ENCODE data around the gene UBE2Z. TPM values are rescaled to one million over a fixed set of nuclear protein-coding genes. Genes with fewer than 3 reads are reported as not detected.

The UBE2Z gene
- total and polyA plus RNA-seq, 9 of the 15 experiments (the other 6 are each of a cell fraction or from before 2014, with no cell fraction given), result 11.8 to 89.0 (median 38.2) TPM

DNA sequence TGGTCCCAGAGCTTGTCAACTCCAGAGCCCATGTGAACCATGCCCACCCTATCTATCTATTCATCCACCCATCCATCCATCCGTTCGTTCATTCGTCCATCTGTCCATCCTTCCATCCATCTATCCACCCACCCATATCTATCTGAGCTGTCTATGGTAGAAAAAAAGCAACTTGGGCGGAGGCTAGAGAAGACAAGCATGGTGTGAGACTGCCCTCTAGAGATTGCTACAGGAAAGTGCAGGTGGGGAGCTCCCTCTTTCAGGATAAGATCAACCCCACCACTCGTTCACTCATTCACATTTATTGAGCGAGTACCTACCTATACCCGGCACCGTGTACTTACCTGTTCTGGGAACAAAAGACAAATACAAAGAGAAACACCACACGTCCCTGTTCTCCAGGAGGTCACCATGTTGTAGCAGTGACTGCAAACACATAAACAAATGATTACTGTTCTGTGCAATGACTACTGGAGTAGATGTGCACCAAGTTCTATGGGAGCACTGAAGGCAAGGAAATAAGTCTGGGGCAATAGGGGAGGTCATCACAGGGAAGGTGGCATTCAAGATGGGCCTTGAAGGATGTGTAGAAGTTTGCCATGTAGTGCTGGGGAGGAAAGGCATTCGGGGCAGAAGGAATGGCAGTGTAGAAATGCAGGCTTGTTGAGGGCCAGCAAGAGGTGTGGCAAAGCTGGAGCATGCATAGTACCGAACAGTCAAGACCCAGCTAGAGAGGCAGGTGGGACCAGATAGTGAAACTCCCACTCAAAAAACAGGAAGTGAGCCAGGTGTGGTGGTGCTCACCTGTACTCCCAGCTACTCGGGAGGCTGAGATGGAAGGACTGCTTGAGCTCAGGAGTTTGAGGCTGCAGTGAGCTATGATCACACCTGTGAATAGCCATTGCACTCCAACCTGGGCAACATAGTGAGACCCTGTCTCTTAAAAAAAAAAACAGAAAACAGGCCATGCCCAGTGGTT is 29.0 kb upstream of the UBE2Z start (continued):
- TF ChIP-seq, protein P1, sequence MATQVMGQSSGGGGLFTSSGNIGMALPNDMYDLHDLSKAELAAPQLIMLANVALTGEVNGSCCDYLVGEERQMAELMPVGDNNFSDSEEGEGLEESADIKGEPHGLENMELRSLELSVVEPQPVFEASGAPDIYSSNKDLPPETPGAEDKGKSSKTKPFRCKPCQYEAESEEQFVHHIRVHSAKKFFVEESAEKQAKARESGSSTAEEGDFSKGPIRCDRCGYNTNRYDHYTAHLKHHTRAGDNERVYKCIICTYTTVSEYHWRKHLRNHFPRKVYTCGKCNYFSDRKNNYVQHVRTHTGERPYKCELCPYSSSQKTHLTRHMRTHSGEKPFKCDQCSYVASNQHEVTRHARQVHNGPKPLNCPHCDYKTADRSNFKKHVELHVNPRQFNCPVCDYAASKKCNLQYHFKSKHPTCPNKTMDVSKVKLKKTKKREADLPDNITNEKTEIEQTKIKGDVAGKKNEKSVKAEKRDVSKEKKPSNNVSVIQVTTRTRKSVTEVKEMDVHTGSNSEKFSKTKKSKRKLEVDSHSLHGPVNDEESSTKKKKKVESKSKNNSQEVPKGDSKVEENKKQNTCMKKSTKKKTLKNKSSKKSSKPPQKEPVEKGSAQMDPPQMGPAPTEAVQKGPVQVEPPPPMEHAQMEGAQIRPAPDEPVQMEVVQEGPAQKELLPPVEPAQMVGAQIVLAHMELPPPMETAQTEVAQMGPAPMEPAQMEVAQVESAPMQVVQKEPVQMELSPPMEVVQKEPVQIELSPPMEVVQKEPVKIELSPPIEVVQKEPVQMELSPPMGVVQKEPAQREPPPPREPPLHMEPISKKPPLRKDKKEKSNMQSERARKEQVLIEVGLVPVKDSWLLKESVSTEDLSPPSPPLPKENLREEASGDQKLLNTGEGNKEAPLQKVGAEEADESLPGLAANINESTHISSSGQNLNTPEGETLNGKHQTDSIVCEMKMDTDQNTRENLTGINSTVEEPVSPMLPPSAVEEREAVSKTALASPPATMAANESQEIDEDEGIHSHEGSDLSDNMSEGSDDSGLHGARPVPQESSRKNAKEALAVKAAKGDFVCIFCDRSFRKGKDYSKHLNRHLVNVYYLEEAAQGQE (IDR thresholded peaks at IDR 0.05; ENCODE audit: borderline replicate concordance), result peak; percentile 86
- TF ChIP-seq, protein P1 (CRISPR knock-in tag; IDR thresholded peaks at IDR 0.05; ENCODE audit: low read depth), result no peak
- no peak for TF ChIP-seq ZZZ3 (IDR thresholded peaks at IDR 0.05)
- 0 out of 2 replicates have a peak, but pooled peaks have one; percentile 9 for TF ChIP-seq MTA2 (IDR thresholded peaks at IDR 0.05; ENCODE audit: low read depth)
- no peak for TF ChIP-seq ZNF76 (CRISPR knock-in tag; IDR thresholded peaks at IDR 0.05; ENCODE audit: borderline replicate concordance)
- 0 out of 2 replicates have a peak, but pooled peaks have one; percentile 23 for TF ChIP-seq SMARCA5 (IDR thresholded peaks at IDR 0.05)
- peak; percentile 61; the same call in 1 of the 2 replicates for TF ChIP-seq KLF16 (IDR thresholded peaks at IDR 0.05)
- TF ChIP-seq SUPT5H (IDR thresholded peaks at IDR 0.05), result no peak
- peak; percentile 86 for TF ChIP-seq ARID2 (IDR thresholded peaks at IDR 0.05)
- TF ChIP-seq MAZ (CRISPR knock-in tag; conservative IDR thresholded peaks at IDR 0.05 in 1 of 2, IDR thresholded peaks at IDR 0.05 in 1 of 2), result peak in 1 of 2 experiments; percentile 24; a peak in 1 of 4 replicates
- TF ChIP-seq DPF2 (IDR thresholded peaks at IDR 0.05), result no peak
- TF ChIP-seq RAD21 (CRISPR knock-in tag; conservative IDR thresholded peaks at IDR 0.05 in 1 of 2, IDR thresholded peaks at IDR 0.05 in 1 of 2), result peak; percentile 93 to 96
- TF ChIP-seq PHTF2 (CRISPR knock-in tag; IDR thresholded peaks at IDR 0.05), result no peak
- TF ChIP-seq, protein P2, sequence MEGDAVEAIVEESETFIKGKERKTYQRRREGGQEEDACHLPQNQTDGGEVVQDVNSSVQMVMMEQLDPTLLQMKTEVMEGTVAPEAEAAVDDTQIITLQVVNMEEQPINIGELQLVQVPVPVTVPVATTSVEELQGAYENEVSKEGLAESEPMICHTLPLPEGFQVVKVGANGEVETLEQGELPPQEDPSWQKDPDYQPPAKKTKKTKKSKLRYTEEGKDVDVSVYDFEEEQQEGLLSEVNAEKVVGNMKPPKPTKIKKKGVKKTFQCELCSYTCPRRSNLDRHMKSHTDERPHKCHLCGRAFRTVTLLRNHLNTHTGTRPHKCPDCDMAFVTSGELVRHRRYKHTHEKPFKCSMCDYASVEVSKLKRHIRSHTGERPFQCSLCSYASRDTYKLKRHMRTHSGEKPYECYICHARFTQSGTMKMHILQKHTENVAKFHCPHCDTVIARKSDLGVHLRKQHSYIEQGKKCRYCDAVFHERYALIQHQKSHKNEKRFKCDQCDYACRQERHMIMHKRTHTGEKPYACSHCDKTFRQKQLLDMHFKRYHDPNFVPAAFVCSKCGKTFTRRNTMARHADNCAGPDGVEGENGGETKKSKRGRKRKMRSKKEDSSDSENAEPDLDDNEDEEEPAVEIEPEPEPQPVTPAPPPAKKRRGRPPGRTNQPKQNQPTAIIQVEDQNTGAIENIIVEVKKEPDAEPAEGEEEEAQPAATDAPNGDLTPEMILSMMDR (IDR thresholded peaks at IDR 0.05 in 2 of 3, conservative IDR thresholded peaks at IDR 0.05 in 1 of 3; ENCODE audit: insufficient read depth in 2 of 3, low read depth in 1 of 3, low read length in 3 of 3), result peak; percentile 93 to 97 (median 97)
- TF ChIP-seq, protein P3, sequence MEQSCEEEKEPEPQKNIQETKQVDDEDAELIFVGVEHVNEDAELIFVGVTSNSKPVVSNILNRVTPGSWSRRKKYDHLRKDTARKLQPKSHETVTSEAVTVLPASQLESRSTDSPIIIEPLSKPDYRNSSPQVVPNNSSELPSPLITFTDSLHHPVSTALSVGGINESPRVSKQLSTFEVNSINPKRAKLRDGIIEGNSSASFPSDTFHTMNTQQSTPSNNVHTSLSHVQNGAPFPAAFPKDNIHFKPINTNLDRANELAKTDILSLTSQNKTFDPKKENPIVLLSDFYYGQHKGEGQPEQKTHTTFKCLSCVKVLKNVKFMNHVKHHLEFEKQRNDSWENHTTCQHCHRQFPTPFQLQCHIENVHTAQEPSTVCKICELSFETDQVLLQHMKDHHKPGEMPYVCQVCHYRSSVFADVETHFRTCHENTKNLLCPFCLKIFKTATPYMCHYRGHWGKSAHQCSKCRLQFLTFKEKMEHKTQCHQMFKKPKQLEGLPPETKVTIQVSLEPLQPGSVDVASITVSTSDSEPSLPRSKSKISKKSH (CRISPR knock-in tag; IDR thresholded peaks at IDR 0.05), result no peak
